Stimulated activated CD8-positive, alpha-beta memory T cell treated with anti-CD3 and anti-CD28 coated beads, Interleukin-7, amount 100 ng/mL, for 48 hours (primary cell): Measurements from ENCODE around the gene TICRR.
"Not testable (repeated sequence)": the region's sequence is repeated elsewhere in the genome, so short reads cannot be mapped to it uniquely, and the experiment has no call there.

Experiments
- DNase-seq, 2 donors: peaks; one replicate each; pipeline ENCODE4 v3.0.0-alpha.2; 2020; ENCODE audit warnings: low read depth in 1 of 2; ENCODE audit errors: extremely low read depth in 1 of 2

Gene TICRR, protein sequence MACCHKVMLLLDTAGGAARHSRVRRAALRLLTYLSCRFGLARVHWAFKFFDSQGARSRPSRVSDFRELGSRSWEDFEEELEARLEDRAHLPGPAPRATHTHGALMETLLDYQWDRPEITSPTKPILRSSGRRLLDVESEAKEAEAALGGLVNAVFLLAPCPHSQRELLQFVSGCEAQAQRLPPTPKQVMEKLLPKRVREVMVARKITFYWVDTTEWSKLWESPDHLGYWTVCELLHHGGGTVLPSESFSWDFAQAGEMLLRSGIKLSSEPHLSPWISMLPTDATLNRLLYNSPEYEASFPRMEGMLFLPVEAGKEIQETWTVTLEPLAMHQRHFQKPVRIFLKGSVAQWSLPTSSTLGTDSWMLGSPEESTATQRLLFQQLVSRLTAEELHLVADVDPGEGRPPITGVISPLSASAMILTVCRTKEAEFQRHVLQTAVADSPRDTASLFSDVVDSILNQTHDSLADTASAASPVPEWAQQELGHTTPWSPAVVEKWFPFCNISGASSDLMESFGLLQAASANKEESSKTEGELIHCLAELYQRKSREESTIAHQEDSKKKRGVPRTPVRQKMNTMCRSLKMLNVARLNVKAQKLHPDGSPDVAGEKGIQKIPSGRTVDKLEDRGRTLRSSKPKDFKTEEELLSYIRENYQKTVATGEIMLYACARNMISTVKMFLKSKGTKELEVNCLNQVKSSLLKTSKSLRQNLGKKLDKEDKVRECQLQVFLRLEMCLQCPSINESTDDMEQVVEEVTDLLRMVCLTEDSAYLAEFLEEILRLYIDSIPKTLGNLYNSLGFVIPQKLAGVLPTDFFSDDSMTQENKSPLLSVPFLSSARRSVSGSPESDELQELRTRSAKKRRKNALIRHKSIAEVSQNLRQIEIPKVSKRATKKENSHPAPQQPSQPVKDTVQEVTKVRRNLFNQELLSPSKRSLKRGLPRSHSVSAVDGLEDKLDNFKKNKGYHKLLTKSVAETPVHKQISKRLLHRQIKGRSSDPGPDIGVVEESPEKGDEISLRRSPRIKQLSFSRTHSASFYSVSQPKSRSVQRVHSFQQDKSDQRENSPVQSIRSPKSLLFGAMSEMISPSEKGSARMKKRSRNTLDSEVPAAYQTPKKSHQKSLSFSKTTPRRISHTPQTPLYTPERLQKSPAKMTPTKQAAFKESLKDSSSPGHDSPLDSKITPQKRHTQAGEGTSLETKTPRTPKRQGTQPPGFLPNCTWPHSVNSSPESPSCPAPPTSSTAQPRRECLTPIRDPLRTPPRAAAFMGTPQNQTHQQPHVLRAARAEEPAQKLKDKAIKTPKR (N-terminal part only)

DNA sequence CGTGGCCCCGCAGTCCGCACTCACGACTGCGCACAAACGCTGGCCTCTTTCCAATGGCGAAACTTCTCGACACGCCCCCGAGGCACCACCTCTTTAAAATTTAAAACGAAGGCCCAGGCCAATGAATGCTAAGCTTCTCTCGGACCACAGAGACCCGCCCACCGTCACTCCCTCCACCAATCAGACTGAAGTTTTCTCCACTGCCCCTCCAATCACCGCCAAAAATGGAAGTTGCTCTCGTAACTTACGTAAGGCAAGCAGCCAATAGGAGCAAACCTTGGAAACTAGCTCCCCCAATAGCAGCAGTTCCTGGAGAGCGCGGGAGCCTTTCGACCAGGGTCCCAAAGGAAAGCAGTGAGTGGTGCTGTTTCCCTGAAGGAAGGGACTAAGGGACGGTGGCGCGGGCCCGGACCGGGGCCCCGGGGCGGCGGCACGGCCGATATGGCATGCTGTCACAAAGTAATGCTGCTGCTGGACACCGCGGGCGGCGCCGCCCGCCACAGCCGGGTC, at the start of gene TICRR:
Gene TICRR, plus strand, starts transcription at position 324 of the 510 bp plus-strand sequence. Its CDS starts 118 bp downstream, at position 442.
- peak; percentile 84 to 95 for DNase-seq

DNA sequence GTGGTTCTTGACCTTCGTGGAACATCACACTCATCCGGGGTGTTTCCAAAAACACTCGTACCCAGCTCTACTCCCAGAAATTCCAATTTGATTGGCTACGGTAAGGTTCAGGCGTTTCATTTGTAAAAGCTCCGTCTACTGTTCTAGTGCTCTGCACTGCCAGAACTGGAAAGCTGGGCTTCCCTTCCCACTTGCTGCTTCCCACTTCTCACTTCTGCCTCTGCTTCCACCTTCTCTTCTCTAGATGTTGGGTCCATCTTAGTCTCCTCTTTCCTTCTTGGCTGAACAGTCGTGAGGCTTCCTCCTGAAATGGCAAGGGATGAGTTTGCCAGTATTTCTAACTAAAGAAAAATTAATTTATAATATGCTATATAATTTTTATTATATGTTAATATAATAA, 49.1 kb upstream of the TICRR start:
- DNase-seq: no peak

DNA sequence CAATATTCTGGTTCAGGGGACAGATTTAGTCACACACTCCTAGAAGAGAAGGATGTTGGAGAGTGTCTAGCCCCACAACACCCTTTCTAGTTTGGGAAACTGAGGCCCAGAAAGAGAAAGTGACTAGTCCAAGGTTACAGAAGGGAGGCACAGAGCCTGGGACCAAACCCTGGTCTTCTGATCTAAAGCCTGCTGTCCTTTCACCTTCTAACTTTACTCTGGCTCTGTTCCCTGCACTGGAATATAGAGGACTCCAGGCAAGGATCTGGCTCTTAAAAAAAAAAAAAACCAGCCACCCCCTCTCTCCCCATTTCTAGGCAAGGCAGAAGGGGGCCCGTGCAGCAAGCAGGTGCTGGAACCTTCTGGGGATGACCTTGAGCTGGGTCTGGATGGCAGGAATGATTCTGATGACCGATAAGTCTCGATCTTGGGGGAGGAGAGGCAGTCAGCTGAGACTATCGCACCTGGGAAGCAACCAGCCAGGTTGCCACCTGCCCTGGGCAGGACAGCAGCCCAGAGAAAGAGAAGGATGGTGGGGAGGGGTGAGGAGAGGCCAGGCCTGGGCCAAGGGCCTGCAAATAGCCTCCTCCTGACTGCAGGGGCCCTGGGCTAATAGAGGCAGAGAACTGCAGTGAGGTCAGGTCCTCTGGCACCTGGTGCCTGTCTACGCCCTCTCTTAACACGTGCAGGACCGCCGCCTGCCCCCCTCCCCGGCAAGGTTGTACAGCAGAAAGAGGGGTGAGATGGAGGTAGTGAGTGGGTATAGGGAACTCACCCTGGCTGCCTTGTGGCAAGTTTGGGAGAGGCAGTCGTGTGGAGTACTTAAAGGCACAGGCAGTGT, 48.4 kb upstream of the TICRR start:
- no peak for DNase-seq

DNA sequence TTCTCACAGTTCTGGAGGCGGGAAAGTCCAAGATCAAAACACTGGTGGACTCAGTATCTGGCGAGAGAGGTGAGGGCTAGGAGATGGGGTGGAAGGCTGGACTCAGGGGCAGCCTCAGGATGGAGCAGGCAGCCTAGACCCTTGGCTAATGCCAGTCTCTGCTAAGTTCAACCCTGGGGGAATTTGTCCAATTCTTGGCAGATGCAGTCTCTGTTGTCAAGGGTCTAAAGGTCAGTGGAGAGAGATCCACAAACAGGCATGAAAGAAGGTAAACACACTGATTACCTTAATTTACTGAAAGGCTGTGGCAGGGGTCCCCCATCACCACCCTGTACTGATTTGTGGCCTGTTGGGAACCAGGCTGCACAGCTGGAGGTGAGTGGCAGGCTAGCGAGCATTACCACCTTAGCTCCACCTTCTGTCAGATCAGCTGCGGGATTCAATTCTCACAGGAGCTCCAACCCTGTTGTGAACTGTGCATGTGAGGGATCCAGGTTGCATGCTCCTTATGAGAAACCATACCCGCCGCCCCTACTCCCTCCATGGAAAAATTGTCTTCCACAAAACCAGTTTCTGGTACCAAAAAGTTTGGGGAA, 46.4 kb upstream of the TICRR start:
- DNase-seq: no peak

GRCh38 chr15:89530976-89531375, 44.3 kb upstream of the TICRR start:
- no peak for DNase-seq

DNA sequence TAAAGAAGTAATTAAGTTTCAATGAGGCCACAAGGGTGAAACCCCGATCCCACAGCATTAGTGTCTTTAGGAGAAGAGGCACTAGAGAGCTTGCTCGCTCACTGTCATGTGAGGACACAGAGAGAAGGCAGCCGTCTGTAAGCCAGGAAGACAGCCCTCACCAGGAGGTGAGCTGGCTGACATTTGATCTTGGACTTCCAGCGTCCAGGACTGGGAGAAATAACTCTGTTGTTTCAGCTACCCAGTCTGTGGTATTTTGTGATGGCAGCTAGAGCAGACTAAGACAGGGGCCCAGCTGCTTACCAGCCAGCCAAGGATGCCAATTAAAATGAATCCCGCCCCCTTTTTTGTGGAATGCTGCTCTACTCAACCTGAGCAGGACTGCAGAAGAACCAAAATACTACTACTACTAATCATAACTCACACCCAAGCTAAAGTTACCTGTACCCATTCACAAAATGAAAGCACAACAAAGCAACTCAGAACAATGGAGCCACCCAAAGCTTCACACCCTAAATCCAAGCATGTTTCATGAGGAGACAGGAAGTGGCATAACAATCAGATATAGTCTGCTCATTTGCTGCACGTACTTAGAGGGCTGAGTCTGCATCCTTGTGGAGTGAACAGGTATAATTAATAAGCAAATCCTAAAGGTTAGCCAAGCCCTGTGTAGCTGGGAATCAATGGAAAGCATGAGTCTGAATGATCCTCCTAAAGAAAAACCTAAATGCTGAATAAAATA, 43.3 kb upstream of the TICRR start:
- DNase-seq: no peak

DNA sequence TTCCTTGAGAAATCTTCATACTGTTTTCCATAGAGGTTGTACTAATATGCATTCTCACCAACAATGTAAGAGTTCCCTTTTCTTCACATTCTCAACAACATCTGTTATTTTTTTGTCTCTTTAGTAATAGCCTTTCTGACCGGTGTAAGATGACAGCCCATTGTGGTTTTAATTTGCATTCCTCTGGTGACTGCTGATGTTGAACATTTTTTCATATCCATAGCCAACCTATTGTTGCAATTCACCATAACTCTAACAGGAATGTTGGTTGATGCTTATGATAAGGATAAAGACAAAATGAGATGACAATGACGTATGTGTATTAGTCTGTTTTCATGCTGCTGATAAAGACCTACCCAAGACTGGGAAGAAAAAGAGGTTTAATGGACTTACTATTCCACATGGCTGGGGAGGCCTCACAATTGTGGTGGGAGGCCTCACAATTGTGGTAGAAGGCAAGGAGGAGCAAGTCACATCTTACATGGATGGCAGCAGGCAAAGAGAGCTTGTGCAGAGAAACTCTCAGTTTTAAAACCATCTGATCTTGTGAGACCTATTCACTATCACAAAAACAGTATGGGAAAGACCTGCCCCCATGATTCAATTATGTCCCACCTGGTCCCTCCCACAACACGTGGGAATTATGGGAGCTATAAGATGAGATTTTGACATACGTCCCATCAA, 41.3 kb upstream of the TICRR start:
- DNase-seq: no peak

DNA sequence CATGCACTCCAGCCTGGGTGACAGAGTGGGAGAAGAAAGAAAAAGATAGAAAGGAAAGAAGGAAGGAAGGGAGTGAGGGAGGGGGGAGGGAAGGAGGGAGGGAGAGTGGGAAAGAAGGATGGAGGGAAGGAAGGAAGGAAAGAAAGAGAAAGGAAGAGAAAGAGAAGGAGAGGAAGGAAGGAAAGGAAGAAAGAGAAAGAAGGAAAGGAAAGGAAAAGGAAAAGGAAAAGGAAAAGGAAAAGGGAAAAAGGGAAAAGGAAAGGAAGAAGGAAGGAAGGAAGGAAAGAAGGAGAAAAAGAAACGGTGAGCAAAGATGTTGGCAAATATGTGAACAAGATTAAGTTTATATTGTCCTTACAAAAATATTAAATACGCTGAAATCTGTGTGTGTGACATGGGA, 36.2 kb upstream of the TICRR start:
- DNase-seq: no peak

DNA sequence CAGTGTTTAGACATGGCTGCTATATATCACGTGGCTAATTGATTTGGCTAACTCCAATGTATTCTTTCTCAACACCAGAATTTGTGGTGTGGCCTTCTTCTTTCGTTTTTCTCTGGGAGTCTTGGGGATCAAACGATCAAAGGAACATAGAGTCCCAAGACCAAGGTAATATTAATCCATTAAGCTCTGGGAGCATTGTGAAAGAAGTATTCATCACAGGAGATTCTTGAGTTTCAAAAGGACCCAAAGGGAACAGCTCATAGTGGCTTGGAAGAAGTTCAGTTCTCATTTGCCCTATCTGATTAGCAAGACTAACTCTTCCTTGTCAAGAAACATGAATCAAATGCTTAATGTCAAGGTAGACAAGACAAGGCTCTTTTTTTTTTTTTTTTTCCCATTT, 32.9 kb upstream of the TICRR start:
- DNase-seq: no peak

DNA sequence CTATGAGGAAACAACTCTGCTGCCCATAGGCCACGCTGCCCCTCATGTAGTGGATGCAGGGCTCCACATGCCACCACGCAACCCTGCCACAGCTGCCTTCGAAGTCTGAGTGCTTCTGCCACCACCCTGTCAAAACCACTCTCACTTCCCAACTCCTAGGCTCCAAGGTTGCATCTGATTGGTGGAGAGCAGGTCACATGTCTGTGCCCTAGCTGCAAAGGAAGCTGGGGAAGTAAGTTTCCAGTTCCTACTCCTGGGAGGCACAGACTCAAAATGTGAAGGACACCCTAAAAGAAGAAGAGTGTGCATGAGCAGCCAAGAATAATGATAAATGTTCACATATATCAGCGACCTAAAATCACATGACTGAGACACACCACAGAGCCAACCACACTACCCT, 31.9 kb upstream of the TICRR start:
- DNase-seq: no peak

DNA sequence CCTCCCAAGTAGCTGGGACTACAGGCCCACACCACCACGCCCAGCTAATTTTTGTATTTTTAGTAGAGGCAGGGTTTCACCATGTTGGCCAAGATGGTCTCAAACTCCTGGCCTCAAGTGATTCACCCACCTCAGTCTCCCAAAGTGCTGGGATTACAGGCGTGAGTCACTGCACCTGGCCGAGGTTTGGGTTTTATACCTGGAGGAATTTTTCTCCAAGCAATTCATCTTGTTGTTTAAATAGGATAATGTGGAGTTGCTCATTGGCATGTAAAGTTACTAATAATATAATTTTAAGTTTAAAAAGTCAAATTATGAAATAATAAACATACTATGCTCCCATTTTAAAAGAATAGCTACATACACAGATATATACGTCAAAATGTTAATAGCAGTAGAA, 26.1 kb upstream of the TICRR start:
- DNase-seq: not testable (repeated sequence)

DNA sequence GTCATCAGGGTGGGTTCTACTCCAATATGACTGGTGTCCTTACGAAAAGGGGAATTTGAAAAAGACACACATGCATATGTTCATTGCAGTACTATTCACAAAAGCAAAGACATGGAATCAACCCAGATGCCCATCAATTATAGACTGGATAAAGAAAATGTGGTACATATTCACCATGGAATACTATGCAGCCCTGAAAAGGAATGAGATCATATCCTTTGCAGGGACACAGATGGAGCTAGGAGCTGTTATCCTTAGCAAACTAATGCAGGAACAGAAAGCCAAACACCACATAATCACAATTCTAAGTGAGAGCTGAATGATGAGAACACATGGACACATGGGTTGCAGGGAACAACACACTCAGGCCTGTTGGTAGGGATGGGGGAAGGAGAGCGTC, 24.8 kb upstream of the TICRR start:
- no peak for DNase-seq

DNA sequence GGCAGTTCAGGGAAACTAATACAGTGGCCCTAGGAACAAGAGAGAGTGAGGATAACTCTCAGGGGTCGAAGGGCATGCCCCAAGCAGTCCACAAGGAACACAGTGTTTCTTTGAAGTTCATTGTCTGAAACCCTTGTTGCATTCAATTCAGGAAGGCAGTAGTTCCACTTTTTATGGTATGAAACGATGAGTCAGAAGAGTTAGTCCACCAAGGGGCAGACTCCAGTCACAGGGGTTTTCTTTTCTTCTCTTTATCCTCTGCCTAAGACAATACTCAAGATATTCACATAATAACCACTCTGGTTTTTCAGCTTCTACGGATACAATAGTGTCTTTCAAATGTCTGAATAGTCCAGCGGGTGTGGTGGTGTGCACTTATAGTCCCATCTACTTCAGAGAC, 23.7 kb upstream of the TICRR start:
- no peak for DNase-seq

GRCh38 chr15:89553632-89554031, 21.6 kb upstream of the TICRR start:
- no peak for DNase-seq

DNA sequence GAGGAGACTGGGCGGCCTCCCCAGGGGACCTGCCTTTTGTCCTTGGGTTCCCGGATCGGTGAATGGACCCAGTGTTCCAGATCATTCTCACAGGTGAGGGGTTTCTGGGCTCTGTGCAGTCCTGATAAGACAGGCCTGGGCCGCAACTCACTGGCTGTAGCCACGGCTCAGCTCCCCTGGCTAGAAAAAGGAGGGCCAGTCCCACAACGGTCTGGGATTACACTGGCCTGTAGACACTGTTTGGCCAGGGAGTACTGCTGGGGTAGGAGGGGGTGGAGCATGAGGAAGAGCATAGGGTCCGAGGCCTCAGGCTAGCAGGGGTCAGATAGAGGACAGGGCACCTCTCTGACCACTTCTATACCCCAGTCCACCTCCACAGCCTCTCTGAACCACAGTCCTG, 21.0 kb upstream of the TICRR start:
- DNase-seq: no peak

DNA sequence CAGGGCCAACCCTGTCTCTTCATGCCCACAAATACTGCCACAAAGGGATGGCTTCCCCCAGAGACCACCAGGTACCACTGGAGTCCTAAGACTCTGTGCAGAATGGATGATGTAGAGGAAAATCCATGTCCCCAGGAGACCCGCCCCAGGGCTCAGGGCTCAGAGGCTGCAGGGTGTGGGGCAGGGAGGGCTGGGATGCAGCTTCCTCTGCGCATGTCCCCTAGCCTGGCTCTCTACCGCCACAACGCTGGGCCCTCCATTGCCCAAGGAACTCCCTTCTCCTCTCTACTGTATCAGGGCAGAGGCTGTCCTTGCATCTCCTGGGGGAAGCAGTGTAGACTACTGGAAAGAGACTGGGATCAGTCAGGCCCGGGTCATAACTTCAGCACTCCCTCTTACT, 19.5 kb upstream of the TICRR start:
- DNase-seq: no peak

DNA sequence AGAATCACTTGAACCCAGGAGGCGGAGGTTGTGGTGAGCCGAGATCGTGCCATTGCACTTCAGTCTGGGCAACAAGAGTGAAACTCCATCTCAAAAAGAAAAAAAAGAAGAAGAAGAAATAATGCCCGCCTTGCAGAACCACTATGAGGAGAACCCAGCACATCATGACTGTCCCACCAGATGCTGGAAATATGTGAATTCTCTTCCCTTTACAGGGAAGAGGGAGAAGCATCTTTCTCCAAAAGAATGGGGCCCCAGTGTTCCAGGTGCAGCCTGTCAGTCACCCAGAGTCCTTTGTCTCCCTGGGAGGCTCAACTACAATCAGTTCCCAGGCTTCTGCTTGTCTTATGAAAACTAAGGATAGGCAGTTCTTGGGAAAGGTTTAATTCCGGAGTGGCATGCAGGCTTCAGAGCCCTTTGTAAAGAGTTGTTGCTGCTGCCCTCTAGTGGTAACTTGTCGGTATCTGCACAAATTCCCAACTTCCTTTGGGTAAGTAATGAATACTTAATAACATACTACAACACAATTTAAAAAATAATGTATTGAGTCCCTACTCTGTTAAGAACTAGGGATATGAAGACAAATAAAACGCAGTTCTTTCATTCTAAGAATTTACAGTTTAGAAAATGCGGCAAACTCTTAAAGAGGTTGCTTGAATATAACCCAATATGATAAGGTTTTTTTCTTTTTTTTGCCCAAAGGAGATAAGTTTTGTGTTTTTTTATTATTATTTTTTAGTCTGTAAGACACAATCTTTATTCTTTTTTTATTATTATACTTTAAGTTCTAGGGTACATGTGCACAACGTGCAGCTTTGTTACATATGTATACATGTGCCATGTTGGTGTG, 18.6 kb upstream of the TICRR start:
- peak in 1 of 2 donors; percentile 5 for DNase-seq
